Amniotic stem cell (primary cell): Measurements from ENCODE around the gene C19orf85.

ENCODE experiments used
- DNase-seq: peaks from one replicate; lab custom pipeline; 2025; lab: John Stamatoyannopoulos, UW

Gene C19orf85

GRCh38 chr19:55489711-55490477 lies 25.3 kb upstream of the C19orf85 start:
- DNase-seq = no peak

- no peak for DNase-seq
Observed at GRCh38 chr19:55488986-55489710, 24.6 kb upstream of the C19orf85 start.

GRCh38 chr19:55487924-55488687 lies 23.6 kb upstream of the C19orf85 start, which contains the start of gene SSC5D:
Gene SSC5D, plus strand, starts transcription at chr19:55488436. Its CDS starts 154 bp downstream, at chr19:55488590.
- DNase-seq = no peak

- DNase-seq = peak; percentile 74
Observed at GRCh38 chr19:55486971-55487923, 22.7 kb upstream of the C19orf85 start.

GRCh38 chr19:55486043-55486970 lies 21.8 kb upstream of the C19orf85 start:
- DNase-seq = no peak

- no peak for DNase-seq
Observed at GRCh38 chr19:55485439-55486011, 21.0 kb upstream of the C19orf85 start.

GRCh38 chr19:55484593-55485438 lies 20.3 kb upstream of the C19orf85 start, which contains the start of gene NAT14:
Gene NAT14, plus strand, starts transcription at chr19:55485188. Its CDS starts 521 bp downstream, at chr19:55485709.
- DNase-seq = peak; percentile 37

- DNase-seq = no peak
Observed at GRCh38 chr19:55483706-55484592, 19.4 kb upstream of the C19orf85 start.

- no peak for DNase-seq
Observed at GRCh38 chr19:55482967-55483705, 18.6 kb upstream of the C19orf85 start.

GRCh38 chr19:55482156-55482961 lies 17.8 kb upstream of the C19orf85 start:
- no peak for DNase-seq

GRCh38 chr19:55481794-55482155 lies 17.2 kb upstream of the C19orf85 start:
- no peak for DNase-seq

GRCh38 chr19:55481148-55481793 lies 16.7 kb upstream of the C19orf85 start:
- DNase-seq = no peak

GRCh38 chr19:55479451-55480230 lies 15.1 kb upstream of the C19orf85 start:
- DNase-seq = no peak

GRCh38 chr19:55479045-55479444 lies 14.5 kb upstream of the C19orf85 start:
- DNase-seq = no peak

- no peak for DNase-seq
Observed at GRCh38 chr19:55478364-55478763, 13.8 kb upstream of the C19orf85 start.
